ENCODE results near the gene MASP2.
"Not testable (repeated sequence)": the region's sequence is repeated elsewhere in the genome, so short reads cannot be mapped to it uniquely, and the experiment has no call there.

Gene MASP2

GRCh38 chr1:10996100-10996499 lies 50.9 kb downstream of the MASP2 start:
- Mint-ChIP-seq H3K27ac (no peak overlapping the region), H3K27me3 (no peaks in the 10 kb centered on the region), H3K36me3 (peaks cover 6% of the 10 kb centered on the region), H3K4me1 (ENCODE audit: low read depth) (no peaks in the 10 kb centered on the region), H3K4me3 (no peak overlapping the region), H3K9me3 (ENCODE audit: low read depth) (peaks cover 4% of the 10 kb centered on the region)

GRCh38 chr1:10992864-10993263 lies 54.2 kb downstream of the MASP2 start:
- no peaks in the 10 kb centered on the region for H3K27me3 Mint-ChIP-seq
- no peak overlapping the region for H3K4me3 Mint-ChIP-seq
- H3K36me3 Mint-ChIP-seq = no peaks in the 10 kb centered on the region
- H3K9me3 Mint-ChIP-seq (ENCODE audit: low read depth) = no peaks in the 10 kb centered on the region
- H3K27ac Mint-ChIP-seq = no peak overlapping the region
- H3K4me1 Mint-ChIP-seq (ENCODE audit: low read depth) = no peaks in the 10 kb centered on the region

DNA sequence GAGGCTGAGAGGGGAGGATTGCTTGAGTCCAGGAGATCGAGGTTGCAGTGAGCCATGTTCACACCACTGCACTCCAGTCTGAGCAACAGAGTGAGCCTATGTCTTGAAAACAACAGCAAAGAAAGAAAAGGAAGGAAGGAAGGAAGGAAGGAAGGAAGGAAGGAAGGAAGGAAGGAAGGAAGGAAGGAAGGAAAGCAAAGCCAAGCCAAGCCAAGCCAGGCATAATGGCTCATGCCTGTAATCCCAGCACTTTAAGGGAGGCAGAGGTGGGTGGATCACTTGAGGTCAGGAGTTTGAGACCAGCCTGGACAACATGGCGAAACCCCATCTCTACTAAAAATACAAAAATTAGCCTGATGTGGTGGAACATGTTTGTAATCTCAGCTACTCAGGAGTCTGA lies 55.0 kb downstream of the MASP2 start:
- not testable (repeated sequence) for H3K27me3 Mint-ChIP-seq; H3K4me3 Mint-ChIP-seq; H3K4me1 Mint-ChIP-seq (ENCODE audit: low read depth); H3K9me3 Mint-ChIP-seq (ENCODE audit: low read depth); H3K27ac Mint-ChIP-seq; H3K36me3 Mint-ChIP-seq

DNA sequence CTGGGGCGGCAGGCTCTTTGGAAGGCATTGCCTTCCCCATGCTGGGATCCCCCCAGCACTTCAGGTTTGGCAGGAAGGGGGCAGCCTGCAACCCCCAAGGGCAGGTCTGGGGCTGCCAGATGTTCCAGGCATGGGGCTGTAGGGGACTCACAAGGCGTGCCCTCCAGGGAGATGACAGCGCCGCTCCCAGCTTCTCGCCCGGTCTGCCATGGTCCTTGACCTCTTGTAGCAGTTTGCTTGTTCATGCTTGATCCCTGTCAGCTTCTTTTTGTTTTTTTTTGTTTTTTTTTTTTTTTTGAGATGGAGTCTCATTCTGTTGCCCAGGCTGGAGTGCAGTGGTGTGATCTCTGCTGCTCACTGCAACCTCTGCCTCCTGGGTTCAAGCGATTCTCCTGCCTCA lies 56.2 kb downstream of the MASP2 start:
- H3K4me1 Mint-ChIP-seq (ENCODE audit: low read depth) = no peaks in the 10 kb centered on the region
- no peak overlapping the region for H3K27ac Mint-ChIP-seq

GRCh38 chr1:10989920-10990516 lies 57.0 kb downstream of the MASP2 start:
- H3K4me1 Mint-ChIP-seq (ENCODE audit: low read depth); H3K27me3 Mint-ChIP-seq; H3K9me3 Mint-ChIP-seq (ENCODE audit: low read depth); H3K36me3 Mint-ChIP-seq; H3K27ac Mint-ChIP-seq; H3K4me3 Mint-ChIP-seq: not testable (repeated sequence)

More for the DNA sequence above, 56.2 kb downstream of the MASP2 start:
- Mint-ChIP-seq H3K4me3 (no peak overlapping the region), H3K27me3 (no peaks in the 10 kb centered on the region), H3K36me3 (no peaks in the 10 kb centered on the region), H3K9me3 (ENCODE audit: low read depth) (no peaks in the 10 kb centered on the region)

DNA sequence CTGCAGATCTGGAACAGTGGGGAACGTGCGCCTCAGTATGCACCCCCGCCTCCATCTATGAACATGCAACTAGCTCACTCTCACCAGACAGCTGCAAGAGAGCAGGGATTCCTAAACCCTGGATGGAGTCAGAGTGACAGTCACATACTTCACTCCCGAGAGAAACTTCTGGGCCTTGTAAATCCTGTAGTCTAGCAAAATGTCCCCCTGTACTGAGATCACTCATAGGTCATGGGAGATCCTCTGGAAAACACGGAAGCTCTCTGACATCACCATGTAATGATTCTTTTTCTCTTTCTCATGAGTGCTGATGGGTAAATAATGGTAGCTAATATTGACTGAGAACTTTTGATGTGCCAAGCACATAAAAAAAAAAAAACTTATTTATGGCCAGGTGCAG lies 57.9 kb downstream of the MASP2 start:
- Mint-ChIP-seq H3K4me3 (no peak overlapping the region), H3K4me1 (ENCODE audit: low read depth) (no peaks in the 10 kb centered on the region), H3K27me3 (no peaks in the 10 kb centered on the region), H3K9me3 (ENCODE audit: low read depth) (no peaks in the 10 kb centered on the region), H3K27ac (no peak overlapping the region), H3K36me3 (no peaks in the 10 kb centered on the region)

DNA sequence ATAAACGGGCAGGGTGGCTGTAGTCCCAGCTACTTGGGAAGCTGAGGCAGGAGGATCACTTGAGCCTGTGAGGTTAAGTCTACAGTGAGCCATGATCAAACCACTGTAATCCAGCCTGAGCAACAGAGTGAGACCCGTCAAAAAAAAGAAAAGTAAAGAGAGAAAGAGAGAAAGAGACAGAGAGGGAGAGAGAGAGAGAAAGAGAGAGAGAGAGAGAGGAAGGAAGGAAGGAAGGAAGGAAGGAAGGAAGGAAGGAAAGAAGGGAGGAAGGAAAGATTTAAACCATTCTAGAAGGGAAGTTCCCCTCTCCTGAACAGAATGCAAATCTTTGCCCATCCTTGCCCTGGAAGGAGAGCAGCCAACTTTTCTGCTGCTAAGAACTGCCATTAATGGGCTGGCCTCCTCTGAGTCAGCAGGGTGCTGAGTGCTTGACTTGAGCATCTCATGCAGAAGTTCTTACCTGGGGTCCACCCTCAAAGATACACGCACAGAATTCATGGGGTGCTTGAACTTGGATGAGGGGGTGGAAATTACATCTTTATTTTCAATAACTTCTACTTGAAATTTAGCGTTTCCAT lies 59.1 kb downstream of the MASP2 start:
- Mint-ChIP-seq H3K36me3 (no peaks in the 10 kb centered on the region), H3K9me3 (ENCODE audit: low read depth) (no peaks in the 10 kb centered on the region), H3K4me1 (ENCODE audit: low read depth) (no peaks in the 10 kb centered on the region), H3K27me3 (no peaks in the 10 kb centered on the region), H3K27ac (no peak overlapping the region), H3K4me3 (no peak overlapping the region)

GRCh38 chr1:10986525-10986890 lies 60.5 kb downstream of the MASP2 start:
- Mint-ChIP-seq H3K4me1 (ENCODE audit: low read depth) (no peaks in the 10 kb centered on the region), H3K27ac (no peak overlapping the region), H3K4me3 (no peak overlapping the region), H3K36me3 (no peaks in the 10 kb centered on the region), H3K27me3 (peaks cover under 1% of the 10 kb centered on the region), H3K9me3 (ENCODE audit: low read depth) (no peaks in the 10 kb centered on the region)

DNA sequence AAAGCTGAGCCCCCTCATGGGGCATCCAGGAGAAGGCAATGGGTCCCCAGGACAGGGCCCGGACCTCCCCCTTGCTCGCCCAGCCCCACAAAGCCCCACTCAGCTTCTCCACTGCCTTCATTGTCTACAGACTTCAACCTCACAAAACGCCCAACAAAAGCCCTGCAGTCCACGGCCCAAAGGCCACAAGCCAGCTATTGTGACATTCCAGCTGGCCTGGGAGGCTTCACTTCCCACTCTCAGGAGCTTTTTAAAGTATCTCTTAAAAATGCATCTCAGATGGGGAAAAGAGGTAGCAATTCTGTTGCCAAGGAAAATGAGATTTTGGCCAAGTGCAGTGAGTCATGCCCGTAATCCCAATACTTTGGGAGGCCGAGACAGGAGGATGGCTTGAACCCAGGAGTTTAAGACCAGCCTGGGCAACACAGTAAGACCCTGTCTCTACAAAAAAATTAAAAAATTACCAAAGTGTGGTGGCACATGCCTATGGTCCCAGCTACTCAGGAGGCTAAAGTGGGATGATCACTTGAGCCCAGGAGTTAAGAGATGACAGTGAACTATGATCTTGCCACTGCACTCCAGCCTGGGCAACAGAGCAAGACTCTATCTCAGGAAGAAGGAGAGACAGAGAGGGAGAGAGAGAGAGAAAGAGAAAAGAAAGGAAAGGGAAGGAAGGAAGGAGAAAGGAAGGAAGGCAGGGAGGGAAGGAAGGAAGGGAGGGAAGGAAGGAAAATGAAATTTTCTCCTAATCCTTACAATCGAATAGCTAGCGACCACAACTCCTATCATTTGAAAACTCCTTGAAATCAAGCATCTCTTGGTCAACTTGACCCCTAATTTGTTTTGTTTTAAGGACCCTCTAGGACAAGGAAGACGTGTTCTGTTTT lies 66.0 kb downstream of the MASP2 start:
- Mint-ChIP-seq H3K36me3 (no peaks in the 10 kb centered on the region), H3K27me3 (peaks cover 11% of the 10 kb centered on the region), H3K27ac (no peak overlapping the region), H3K4me1 (ENCODE audit: low read depth) (peaks cover 1% of the 10 kb centered on the region), H3K4me3 (no peak overlapping the region), H3K9me3 (ENCODE audit: low read depth) (no peaks in the 10 kb centered on the region)

GRCh38 chr1:10980094-10980577 lies 66.9 kb downstream of the MASP2 start:
- Mint-ChIP-seq H3K4me1 (ENCODE audit: low read depth) (peaks cover 1% of the 10 kb centered on the region), H3K9me3 (ENCODE audit: low read depth) (no peaks in the 10 kb centered on the region), H3K36me3 (no peaks in the 10 kb centered on the region), H3K4me3 (no peak overlapping the region), H3K27me3 (peaks cover 11% of the 10 kb centered on the region), H3K27ac (no peak overlapping the region)

GRCh38 chr1:10979483-10979920 lies 67.5 kb downstream of the MASP2 start:
- Mint-ChIP-seq H3K4me3 (no peak overlapping the region), H3K27me3 (peaks cover 11% of the 10 kb centered on the region), H3K9me3 (ENCODE audit: low read depth) (no peaks in the 10 kb centered on the region), H3K36me3 (no peaks in the 10 kb centered on the region), H3K4me1 (ENCODE audit: low read depth) (peaks cover 1% of the 10 kb centered on the region), H3K27ac (no peak overlapping the region)

GRCh38 chr1:10978719-10979118 lies 68.3 kb downstream of the MASP2 start:
- H3K27ac Mint-ChIP-seq = no peak overlapping the region
- H3K27me3 Mint-ChIP-seq = peaks cover 11% of the 10 kb centered on the region

More at GRCh38 chr1:10978719-10979118, 68.3 kb downstream of the MASP2 start:
- Mint-ChIP-seq H3K9me3 (ENCODE audit: low read depth) (no peaks in the 10 kb centered on the region), H3K4me1 (ENCODE audit: low read depth) (peaks cover 1% of the 10 kb centered on the region), H3K36me3 (no peaks in the 10 kb centered on the region), H3K4me3 (no peak overlapping the region)

Data from activated naive CD8-positive, alpha-beta T cell (primary cell).